Measurements from ENCODE around the gene CADM1.

The CADM1 gene

GRCh38 chr11:115317277-115318185 lies 186.7 kb downstream of the CADM1 start:
- peak; percentile 62 for DNase-seq (ENCODE audit: low spot score)

DNA sequence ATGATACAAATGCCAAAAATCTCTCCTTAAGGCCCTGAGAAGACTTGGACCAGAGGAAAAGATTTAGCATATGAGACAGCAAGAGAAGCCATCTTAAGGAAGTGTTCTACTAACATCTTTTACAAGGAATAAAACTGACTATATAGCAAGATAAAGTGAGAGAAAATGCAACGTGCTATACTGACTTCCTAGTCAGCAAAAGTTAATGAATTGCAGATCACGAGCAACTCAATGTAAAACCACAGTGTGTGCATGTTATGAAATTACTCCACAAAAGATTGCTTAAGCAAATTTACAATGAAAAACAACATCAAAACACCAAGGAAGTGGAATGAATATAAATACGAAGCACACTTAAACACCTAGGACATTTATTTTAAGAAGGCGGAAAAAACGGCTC lies 187.5 kb downstream of the CADM1 start:
- no peak for DNase-seq (ENCODE audit: low spot score)

- DNase-seq (ENCODE audit: low spot score) = no peak
Observed at GRCh38 chr11:115314330-115314920, 189.8 kb downstream of the CADM1 start.

GRCh38 chr11:115313224-115313838 lies 190.9 kb downstream of the CADM1 start:
- no peak for DNase-seq (ENCODE audit: low spot score)

DNA sequence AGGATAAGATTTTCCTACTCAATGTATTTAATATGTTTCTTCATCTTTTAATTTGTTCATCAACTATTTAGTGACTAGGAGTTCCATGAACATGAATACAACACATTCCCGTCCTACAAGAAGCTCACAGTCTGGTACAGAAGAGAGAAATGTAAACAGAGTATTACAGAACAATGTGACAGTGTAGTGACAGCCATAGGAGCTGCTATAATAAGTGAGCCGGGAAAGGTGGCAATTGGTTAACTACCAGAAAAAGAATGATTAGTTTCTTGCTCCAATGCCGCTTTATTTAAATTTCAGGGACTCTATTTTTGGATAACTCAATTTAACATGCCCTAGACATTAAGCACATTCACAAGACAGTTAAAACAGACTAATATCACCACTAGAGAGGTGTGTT lies 192.3 kb downstream of the CADM1 start:
- no peak for DNase-seq (ENCODE audit: low spot score)

DNA sequence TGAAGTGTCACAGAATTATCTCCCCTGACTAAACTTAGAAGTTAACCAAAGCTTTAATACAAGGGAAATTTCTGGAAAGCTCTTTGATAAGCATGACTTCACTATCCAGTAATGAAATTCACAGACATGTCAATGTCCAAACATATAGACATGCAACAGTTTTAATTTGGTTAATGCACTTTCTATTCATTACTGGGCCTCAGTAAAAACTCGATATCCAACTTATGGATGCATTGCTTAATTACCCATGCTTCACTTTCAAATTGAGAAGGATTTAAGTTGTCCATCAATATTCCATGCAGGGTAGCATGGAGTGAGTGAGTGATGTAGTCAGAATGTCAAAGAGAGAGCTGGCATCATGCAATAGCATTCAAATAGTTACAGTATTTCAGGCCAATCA lies 197.5 kb downstream of the CADM1 start:
- no peak for DNase-seq (ENCODE audit: low spot score)

DNA sequence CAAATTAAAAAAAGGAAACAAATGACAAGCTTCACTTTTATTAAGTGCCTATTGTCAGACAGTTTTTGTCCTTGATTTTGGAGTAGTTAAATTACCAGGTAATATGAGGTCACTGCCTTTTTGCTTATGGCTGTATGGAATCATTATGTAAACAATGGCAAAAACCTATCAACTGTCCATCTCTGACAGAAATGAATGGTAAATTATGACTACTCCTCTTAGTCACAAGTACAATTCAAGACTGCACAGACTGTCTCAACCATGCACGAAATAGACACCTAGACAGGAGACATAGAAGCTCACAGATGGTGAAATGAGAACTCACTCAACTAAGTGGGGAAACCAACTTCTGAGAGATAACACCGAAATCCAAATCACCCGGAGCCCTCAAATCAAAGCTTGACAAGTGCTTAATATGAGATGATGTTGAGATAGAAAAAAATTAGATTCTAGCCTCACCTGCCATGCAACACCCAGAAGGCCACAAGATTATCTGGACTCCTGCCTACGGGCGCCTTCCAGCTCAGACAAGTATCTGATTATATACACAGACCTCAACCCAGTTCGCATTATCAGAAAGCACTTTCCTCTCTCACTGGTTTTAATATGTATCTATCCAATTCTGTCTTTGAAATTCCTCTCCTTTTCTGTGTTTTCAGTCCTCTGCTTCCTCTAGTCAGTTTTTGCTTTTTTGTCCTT lies 199.3 kb downstream of the CADM1 start:
- DNase-seq (ENCODE audit: low spot score) = no peak

- no peak for DNase-seq (ENCODE audit: low spot score)
Observed at GRCh38 chr11:115303929-115304531, 200.2 kb downstream of the CADM1 start.

- no peak for DNase-seq (ENCODE audit: low spot score)
Observed at GRCh38 chr11:115302946-115303703, 201.1 kb downstream of the CADM1 start.

DNA sequence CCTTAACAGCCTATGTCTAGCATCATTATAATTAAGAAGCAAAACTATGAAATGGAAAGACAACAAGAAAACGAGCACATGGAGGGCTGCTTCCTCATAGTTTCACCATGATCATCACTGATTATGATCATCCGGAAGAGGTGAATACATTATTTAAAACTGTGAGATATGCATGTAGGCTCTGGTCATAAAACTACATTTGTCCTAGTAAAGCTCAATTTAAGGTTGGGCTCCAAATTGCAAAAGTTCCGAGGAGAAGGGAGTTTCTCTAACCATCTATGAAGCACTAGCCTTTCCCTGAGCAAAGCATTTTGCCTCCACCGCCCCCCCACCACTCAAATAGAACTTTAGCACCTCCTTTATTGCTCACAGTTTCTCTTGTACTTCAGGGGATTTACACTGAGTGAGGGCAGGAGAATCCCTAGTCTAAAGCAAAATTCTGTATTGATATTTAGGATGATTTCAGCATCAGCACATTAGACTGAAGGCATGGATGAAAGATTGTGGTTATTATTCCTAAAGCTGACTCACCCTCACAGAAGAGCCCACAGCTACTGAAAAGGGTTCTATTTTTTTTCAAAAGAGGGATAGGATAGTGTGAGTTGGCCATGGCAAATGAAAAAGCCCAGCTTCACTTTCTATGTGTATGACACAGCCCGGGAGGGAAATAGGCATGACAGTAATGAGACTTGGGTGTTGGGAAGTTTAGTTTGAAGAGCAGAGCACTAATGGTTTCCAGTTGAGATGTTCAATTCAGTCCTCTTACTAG lies 203.4 kb downstream of the CADM1 start:
- DNase-seq (ENCODE audit: low spot score) = no peak

DNA sequence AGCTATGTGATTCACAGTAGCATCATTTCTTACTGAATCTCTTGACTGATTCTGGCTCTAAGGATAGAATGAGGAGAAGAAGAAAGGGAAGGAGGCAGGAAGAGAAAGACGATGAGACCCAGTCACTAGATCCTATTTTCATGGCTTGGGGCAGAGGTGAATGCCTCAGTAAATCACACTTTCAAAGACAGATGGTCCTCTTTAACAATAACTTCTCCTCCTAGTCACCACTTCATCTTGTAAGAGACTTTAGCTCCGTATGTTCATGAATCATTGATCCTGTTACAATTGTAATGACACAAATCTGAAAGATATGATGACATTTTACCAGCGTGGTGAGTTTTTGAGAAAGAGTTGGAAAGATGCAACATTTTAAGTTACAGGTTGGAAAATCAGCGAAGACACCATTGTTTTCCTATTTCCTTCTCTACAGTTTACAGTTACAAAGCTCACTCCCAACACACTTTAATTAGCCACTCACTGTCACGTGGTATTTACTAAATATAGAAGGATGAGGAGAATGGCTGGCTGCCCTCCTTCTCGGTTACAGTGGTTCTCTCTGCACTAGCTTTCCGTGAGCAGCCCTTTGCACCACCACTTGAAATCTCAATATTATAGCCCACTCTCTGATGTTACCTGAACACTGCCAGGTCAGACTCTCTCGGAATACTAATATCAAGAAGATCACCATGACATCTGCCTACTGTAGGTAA lies 205.8 kb downstream of the CADM1 start:
- no peak for DNase-seq (ENCODE audit: low spot score)

- DNase-seq (ENCODE audit: low spot score) = no peak
Observed at GRCh38 chr11:115297330-115297729, 206.9 kb downstream of the CADM1 start.

GRCh38 chr11:115291325-115291724 lies 212.9 kb downstream of the CADM1 start:
- DNase-seq (ENCODE audit: low spot score) = no peak

GRCh38 chr11:115290893-115291292 lies 213.3 kb downstream of the CADM1 start:
- DNase-seq (ENCODE audit: low spot score) = no peak

DNA sequence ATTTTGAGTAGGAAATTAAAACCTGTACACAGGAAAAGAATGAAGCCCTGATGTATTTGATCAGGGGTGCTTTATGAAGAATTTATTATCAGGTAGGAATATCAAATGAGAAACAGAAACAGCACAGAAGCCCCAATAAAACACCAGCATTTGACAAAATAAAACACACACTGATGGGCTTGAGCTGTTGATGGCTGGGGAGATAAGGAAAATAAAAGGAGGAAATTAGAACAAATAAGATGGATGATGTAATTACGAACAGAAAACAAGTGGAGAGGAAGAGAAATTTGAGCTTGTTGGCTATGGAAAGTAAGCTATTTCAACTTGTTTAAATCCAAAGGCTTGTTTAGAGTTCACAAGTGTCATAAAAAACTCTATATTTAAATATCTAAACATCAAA lies 213.7 kb downstream of the CADM1 start:
- no peak for DNase-seq (ENCODE audit: low spot score)

DNA sequence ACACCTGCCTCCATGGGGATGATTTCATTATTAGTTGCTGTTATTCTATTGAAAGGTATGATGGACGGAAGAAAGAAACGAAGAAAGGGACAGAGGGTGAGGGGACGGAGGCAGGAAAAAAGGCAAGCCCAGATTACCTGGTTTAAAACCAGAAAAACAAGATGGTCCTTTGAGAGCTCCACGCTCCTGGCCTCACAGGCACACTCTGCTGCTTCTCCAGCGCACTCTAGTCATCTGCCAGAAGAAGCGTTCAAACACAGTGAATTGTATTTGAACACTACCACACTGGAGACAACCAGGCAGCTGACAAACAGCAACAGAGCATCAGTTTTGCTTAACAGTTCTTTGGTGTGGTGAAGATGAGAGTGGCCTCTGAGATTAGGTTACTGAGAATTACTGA lies 216.9 kb downstream of the CADM1 start:
- no peak for DNase-seq (ENCODE audit: low spot score)

- DNase-seq (ENCODE audit: low spot score) = no peak
Observed at GRCh38 chr11:115286614-115287013, 217.6 kb downstream of the CADM1 start.

GRCh38 chr11:115284773-115285172 lies 219.4 kb downstream of the CADM1 start:
- DNase-seq (ENCODE audit: low spot score) = no peak

GRCh38 chr11:115282923-115283322 lies 221.3 kb downstream of the CADM1 start:
- DNase-seq (ENCODE audit: low spot score) = no peak

GRCh38 chr11:115280775-115281174 lies 223.4 kb downstream of the CADM1 start:
- no peak for DNase-seq (ENCODE audit: low spot score)
